ENCODE results near the gene VTI1A. TPM values are rescaled to one million over a fixed set of nuclear protein-coding genes. Genes with fewer than 3 reads are reported as not detected.

Gene VTI1A
- total RNA-seq, 1 donor from 2014 or later: 33.6 TPM

- Mint-ChIP-seq H3K36me3 (ENCODE audit: low read depth) (no peaks in the 10 kb centered on the region), H3K4me3 (ENCODE audit: low read depth) (no peak overlapping the region), H3K27ac (no peak overlapping the region), H3K27me3 (ENCODE audit: low read depth) (no peaks in the 10 kb centered on the region), H3K4me1 (ENCODE audit: low read depth) (peaks cover 2% of the 10 kb centered on the region), H3K9me3 (no peaks in the 10 kb centered on the region)
- intact Hi-C loops (cut with micrococcal nuclease): no loop called here
- DNase-seq (ENCODE audit: low spot score): no peak
Measured at GRCh38 chr10:112775892-112776674, 329.1 kb downstream of the VTI1A start.

DNA sequence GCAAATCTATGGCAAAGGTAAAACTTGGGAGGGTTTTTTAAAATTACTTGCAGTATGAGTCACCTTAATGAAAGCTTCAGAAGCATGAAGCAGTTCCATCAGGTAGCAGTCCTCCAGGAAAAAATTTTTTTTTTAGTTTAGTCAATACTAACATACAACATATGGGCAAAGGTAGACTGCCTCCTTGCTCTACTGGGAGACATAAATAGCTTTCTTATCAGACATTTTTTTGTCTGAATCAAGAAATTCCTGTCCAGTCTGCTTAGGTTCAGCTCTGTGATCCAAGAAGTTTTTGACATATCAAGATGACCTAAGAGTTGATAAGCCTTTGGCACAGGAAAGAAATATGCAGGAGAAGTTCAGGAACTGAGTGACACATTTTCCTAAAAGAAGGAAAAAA, 331.6 kb downstream of the VTI1A start:
- no peaks in the 10 kb centered on the region for H3K9me3 Mint-ChIP-seq
- H3K27me3 Mint-ChIP-seq (ENCODE audit: low read depth): no peaks in the 10 kb centered on the region
- intact Hi-C loops (cut with micrococcal nuclease): no loop called here
- no peak overlapping the region for H3K27ac Mint-ChIP-seq
- no peak for DNase-seq (ENCODE audit: low spot score)
- H3K36me3 Mint-ChIP-seq (ENCODE audit: low read depth): no peaks in the 10 kb centered on the region
- H3K4me1 Mint-ChIP-seq (ENCODE audit: low read depth): peaks cover 2% of the 10 kb centered on the region
- no peak overlapping the region for H3K4me3 Mint-ChIP-seq (ENCODE audit: low read depth)

GRCh38 chr10:112779025-112779770, 332.2 kb downstream of the VTI1A start:
- Mint-ChIP-seq H3K27ac (no peak overlapping the region), H3K4me1 (ENCODE audit: low read depth) (peaks cover 2% of the 10 kb centered on the region), H3K27me3 (ENCODE audit: low read depth) (no peaks in the 10 kb centered on the region), H3K9me3 (no peaks in the 10 kb centered on the region), H3K4me3 (ENCODE audit: low read depth) (no peak overlapping the region), H3K36me3 (ENCODE audit: low read depth) (no peaks in the 10 kb centered on the region)
- intact Hi-C loops (cut with micrococcal nuclease): no loop called here
- no peak for DNase-seq (ENCODE audit: low spot score)

- Mint-ChIP-seq H3K27me3 (ENCODE audit: low read depth) (no peaks in the 10 kb centered on the region), H3K9me3 (no peaks in the 10 kb centered on the region), H3K4me3 (ENCODE audit: low read depth) (no peak overlapping the region), H3K4me1 (ENCODE audit: low read depth) (peaks cover 2% of the 10 kb centered on the region), H3K27ac (no peak overlapping the region), H3K36me3 (ENCODE audit: low read depth) (no peaks in the 10 kb centered on the region)
- intact Hi-C loops (cut with micrococcal nuclease): no loop called here
- DNase-seq (ENCODE audit: low spot score): no peak
Measured at GRCh38 chr10:112782200-112782907, 335.3 kb downstream of the VTI1A start.

DNA sequence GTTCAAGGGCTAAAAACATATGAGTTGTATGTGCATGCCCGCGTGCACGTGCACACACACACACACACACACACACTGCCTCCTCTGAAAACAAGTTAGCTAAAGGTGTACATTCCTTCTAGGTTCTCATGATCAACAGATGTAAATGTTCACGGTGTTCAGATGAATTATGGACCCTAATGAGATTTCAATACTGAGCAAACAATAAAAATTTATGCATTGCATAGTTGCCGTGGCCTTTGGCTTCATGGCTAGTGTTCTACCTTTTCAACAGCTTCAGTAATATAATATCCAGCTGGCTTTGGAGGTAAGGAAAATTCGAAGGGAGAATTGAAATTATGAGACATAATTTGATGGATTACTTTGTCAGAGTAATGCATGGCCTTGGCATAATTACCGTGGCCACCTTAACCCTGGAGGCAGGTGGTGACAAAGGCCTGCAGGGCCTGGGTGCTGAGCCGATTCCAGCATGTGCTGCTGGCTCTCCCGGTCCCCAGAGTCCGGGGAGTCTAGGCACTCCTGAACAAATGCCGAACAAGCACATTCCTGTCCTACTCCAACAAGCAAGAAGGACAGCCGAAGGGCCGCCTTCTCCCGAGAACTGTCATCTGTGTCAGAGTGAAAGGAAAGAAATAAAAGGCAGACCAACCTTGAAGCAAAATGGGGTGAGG, 336.5 kb downstream of the VTI1A start:
- Mint-ChIP-seq H3K4me1 (ENCODE audit: low read depth) (peaks cover 2% of the 10 kb centered on the region), H3K27ac (no peak overlapping the region), H3K36me3 (ENCODE audit: low read depth) (no peaks in the 10 kb centered on the region), H3K27me3 (ENCODE audit: low read depth) (no peaks in the 10 kb centered on the region), H3K4me3 (ENCODE audit: low read depth) (no peak overlapping the region), H3K9me3 (no peaks in the 10 kb centered on the region)
- DNase-seq (ENCODE audit: low spot score): no peak
- intact Hi-C loops (cut with micrococcal nuclease): no loop called here

DNA sequence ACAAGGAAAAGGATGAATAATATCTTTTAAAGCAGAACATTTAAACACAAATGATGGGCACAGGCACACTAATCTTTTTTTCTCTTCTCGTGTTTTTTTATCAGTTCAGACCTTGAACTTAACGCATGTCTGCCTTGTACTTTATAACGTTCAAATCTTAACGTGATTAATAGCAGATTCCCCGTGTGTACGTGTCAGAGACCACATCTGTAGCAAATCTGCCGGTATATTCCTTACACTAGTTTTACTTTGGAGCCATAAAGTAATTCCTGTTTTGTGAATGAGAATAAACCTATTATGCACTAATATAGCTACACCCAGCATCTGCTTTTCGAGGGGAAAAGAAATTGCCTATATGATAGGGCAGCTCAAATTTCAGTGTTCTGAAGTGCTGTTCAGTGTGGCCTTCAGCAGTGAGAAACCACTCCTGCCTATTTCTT, 337.0 kb downstream of the VTI1A start:
- Mint-ChIP-seq H3K27me3 (ENCODE audit: low read depth) (no peaks in the 10 kb centered on the region), H3K27ac (no peak overlapping the region), H3K9me3 (peaks cover under 1% of the 10 kb centered on the region), H3K36me3 (ENCODE audit: low read depth) (no peaks in the 10 kb centered on the region), H3K4me1 (ENCODE audit: low read depth) (peaks cover under 1% of the 10 kb centered on the region), H3K4me3 (ENCODE audit: low read depth) (no peak overlapping the region)
- no peak for DNase-seq (ENCODE audit: low spot score)
- intact Hi-C loops (cut with micrococcal nuclease): no loop called here

DNA sequence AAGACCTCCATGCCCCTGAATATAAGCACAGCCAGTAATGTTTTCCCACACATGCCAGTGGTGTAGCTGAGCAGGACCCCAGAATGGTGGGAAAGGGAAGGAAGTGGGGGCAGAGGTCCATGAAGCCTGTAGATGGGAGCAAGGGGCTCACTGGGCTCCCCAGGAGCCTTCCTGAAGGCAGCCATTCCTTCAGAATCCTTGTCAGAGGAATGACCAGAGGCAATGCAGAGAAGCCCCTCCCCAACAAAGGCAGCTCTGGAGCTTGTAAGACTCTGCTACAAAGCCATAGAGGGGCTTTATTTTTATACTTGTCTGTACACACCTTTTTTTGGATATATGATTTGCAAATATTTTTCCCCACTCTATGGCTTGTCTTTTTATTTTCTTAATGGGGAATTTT, 338.1 kb downstream of the VTI1A start:
- H3K27me3 Mint-ChIP-seq (ENCODE audit: low read depth): no peaks in the 10 kb centered on the region
- H3K36me3 Mint-ChIP-seq (ENCODE audit: low read depth): no peaks in the 10 kb centered on the region
- H3K27ac Mint-ChIP-seq: no peak overlapping the region
- peaks cover 2% of the 10 kb centered on the region for H3K4me1 Mint-ChIP-seq (ENCODE audit: low read depth)
- H3K4me3 Mint-ChIP-seq (ENCODE audit: low read depth): no peak overlapping the region
- no peak for DNase-seq (ENCODE audit: low spot score)
- intact Hi-C loops (cut with micrococcal nuclease): no loop called here
- H3K9me3 Mint-ChIP-seq: peaks cover 11% of the 10 kb centered on the region

- no peak for DNase-seq (ENCODE audit: low spot score)
- Mint-ChIP-seq H3K4me1 (ENCODE audit: low read depth) (peaks cover 2% of the 10 kb centered on the region), H3K36me3 (ENCODE audit: low read depth) (no peaks in the 10 kb centered on the region), H3K27me3 (ENCODE audit: low read depth) (no peaks in the 10 kb centered on the region), H3K4me3 (ENCODE audit: low read depth) (no peak overlapping the region), H3K27ac (no peak overlapping the region), H3K9me3 (peaks cover 16% of the 10 kb centered on the region)
- intact Hi-C loops (cut with micrococcal nuclease): no loop called here
Measured at GRCh38 chr10:112789248-112789647, 342.2 kb downstream of the VTI1A start.

DNA sequence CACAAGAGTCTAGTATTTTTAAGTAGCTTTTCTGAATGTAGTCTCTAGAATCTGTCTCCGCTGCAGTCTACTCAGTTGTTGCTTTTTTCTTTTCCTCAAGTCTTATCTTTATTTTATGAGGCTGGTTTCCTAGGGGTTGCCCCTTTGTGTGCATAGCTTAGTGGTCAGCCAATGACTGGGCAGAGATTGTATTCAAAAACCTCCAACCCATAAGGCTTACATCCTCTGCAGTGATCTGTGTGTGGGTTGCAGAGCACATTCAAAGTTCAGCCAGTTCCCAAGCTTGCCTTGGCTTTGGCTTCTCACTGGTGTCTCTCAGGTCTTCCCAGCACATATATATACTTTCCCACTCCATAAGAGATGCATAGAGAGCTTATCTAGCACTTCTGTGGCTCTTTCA, 343.0 kb downstream of the VTI1A start:
- intact Hi-C loops (cut with micrococcal nuclease): no loop called here
- Mint-ChIP-seq H3K27me3 (ENCODE audit: low read depth) (no peaks in the 10 kb centered on the region), H3K4me3 (ENCODE audit: low read depth) (no peak overlapping the region), H3K4me1 (ENCODE audit: low read depth) (peaks cover 2% of the 10 kb centered on the region), H3K36me3 (ENCODE audit: low read depth) (no peaks in the 10 kb centered on the region), H3K9me3 (peaks cover 16% of the 10 kb centered on the region), H3K27ac (no peak overlapping the region)
- DNase-seq (ENCODE audit: low spot score): no peak

GRCh38 chr10:112790921-112791320, 343.9 kb downstream of the VTI1A start:
- Mint-ChIP-seq H3K36me3 (ENCODE audit: low read depth) (no peaks in the 10 kb centered on the region), H3K27ac (no peak overlapping the region), H3K27me3 (ENCODE audit: low read depth) (no peaks in the 10 kb centered on the region), H3K4me1 (ENCODE audit: low read depth) (peaks cover 2% of the 10 kb centered on the region), H3K4me3 (ENCODE audit: low read depth) (no peak overlapping the region), H3K9me3 (peaks cover 16% of the 10 kb centered on the region)
- intact Hi-C loops (cut with micrococcal nuclease): no loop called here
- DNase-seq (ENCODE audit: low spot score): no peak

- H3K4me1 Mint-ChIP-seq (ENCODE audit: low read depth): peaks cover 2% of the 10 kb centered on the region
- no peak for DNase-seq (ENCODE audit: low spot score)
- peaks cover 16% of the 10 kb centered on the region for H3K9me3 Mint-ChIP-seq
- H3K27ac Mint-ChIP-seq: no peak overlapping the region
- no peak overlapping the region for H3K4me3 Mint-ChIP-seq (ENCODE audit: low read depth)
- no peaks in the 10 kb centered on the region for H3K27me3 Mint-ChIP-seq (ENCODE audit: low read depth)
- no peaks in the 10 kb centered on the region for H3K36me3 Mint-ChIP-seq (ENCODE audit: low read depth)
- intact Hi-C loops (cut with micrococcal nuclease): no loop called here
Measured at GRCh38 chr10:112791447-112791846, 344.4 kb downstream of the VTI1A start.

DNA sequence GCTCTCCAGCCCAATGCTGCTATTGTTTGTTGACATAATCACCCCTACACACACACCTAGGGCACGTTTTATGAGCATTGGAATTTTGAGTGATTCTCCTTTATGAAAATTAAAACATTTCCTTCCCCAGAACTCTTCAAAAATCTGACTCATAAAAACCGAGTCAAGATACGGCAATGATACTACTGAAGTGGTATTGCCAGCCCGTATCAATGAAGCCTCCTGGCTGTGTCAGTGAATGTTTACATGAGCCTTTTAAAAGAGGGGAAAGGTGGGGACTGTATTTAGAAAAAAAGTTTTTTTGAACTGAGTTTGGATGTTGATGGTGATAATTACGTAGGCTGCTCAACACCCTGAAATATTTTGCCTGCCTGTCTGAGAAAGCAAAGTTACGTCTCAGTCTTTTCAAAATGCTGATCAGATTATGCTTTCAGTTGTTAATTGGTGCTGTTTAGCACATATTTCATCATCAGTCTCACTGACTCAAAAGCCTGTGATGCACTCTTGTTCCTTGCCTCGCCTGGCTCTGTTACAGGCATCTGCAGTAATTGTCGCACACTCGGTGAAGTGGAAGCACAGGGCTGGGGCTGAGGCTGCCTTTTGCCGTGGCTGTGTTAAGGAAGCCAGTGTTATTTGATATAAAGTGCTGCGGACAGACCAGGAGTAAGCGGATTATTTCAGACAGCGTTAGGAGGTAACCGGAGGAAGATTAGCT, 345.6 kb downstream of the VTI1A start:
- Mint-ChIP-seq H3K27me3 (ENCODE audit: low read depth) (no peaks in the 10 kb centered on the region), H3K4me3 (ENCODE audit: low read depth) (no peak overlapping the region), H3K36me3 (ENCODE audit: low read depth) (no peaks in the 10 kb centered on the region), H3K27ac (no peak overlapping the region), H3K4me1 (ENCODE audit: low read depth) (peaks cover 2% of the 10 kb centered on the region), H3K9me3 (peaks cover 16% of the 10 kb centered on the region)
- DNase-seq (ENCODE audit: low spot score): no peak
- intact Hi-C loops (cut with micrococcal nuclease): no loop called here

Measured in activated T-helper 2 cell treated with anti-CD3 and anti-CD28 coated beads, Interferon-gamma antibody, Interleukin-2, Interleukin-4, amounts not matched to agents 10 μg/mL and 5 μg/mL and 100 μg/mL, durations not matched to agents 14 hours and 24 hours and 36 hours (primary cell).